OCI-LY1 (cell line): Measurements from ENCODE around the gene FITM2.

Experiments
- H2AFZ ChIP-seq: fragments of 200-600 bp; sonication (generic), shearing (Covaris generic); 2 replicates; pipeline ENCODE4 v1.6.0; 2014; ENCODE audit warnings: antibody characterized with exemption, mild to moderate bottlenecking, low read length
- H3F3A ChIP-seq: fragments of 200-600 bp; sonication (generic), shearing (Covaris generic); 2 replicates; pipeline ENCODE4 v1.6.0; 2014; ENCODE audit warnings: mild to moderate bottlenecking, antibody characterized with exemption, low read length, moderate library complexity; ENCODE audit not compliant: insufficient read depth
- H3K27ac ChIP-seq: fragments of 200-600 bp; sonication (generic); 2 replicates; pipeline ENCODE4 v1.5.1; 2014; ENCODE audit warnings: low read length, mixed run types, mild to moderate bottlenecking, low read depth; ENCODE audit not compliant: poor library complexity, severe bottlenecking
- H3K27me3 ChIP-seq: fragments of 200-600 bp; sonication (generic); 2 replicates; pipeline ENCODE4 v1.6.0; 2014; ENCODE audit warnings: antibody characterized with exemption, mild to moderate bottlenecking, low read length, moderate library complexity; ENCODE audit not compliant: insufficient read depth
- H3K36me3 ChIP-seq: fragments of 200-600 bp; sonication (generic); 2 replicates; pipeline ENCODE4 v1.6.1; 2014; ENCODE audit warnings: mild to moderate bottlenecking, antibody characterized with exemption, low read length, moderate library complexity, mixed read lengths; ENCODE audit not compliant: insufficient read depth
- H3K4me1 ChIP-seq: fragments of 200-600 bp; sonication (generic); 2 replicates; pipeline ENCODE4 v1.5.1; 2014; ENCODE audit warnings: mild to moderate bottlenecking, low read length, moderate library complexity; ENCODE audit not compliant: insufficient read depth, severe bottlenecking
- H3K4me2 ChIP-seq: fragments of 200-600 bp; sonication (generic), shearing (Covaris generic); 2 replicates; pipeline ENCODE4 v1.6.1; 2014; ENCODE audit warnings: low read length
- H3K4me3 ChIP-seq: fragments of 200-600 bp; sonication (generic); 2 replicates; pipeline ENCODE4 v1.5.1; 2014; ENCODE audit warnings: low read length, low read depth, mild to moderate bottlenecking, mixed read lengths; ENCODE audit not compliant: poor library complexity, severe bottlenecking
- H3K79me2 ChIP-seq: fragments of 200-600 bp; shearing (Covaris generic); 2 replicates; pipeline ENCODE4 v1.6.1; 2016; ENCODE audit warnings: mixed run types, low read length, mixed read lengths; ENCODE audit not compliant: insufficient read depth
- H3K9ac ChIP-seq: fragments of 200-600 bp; sonication (generic), shearing (Covaris generic); 2 replicates; pipeline ENCODE4 v1.6.1; 2014; ENCODE audit warnings: mild to moderate bottlenecking, low read length, mixed read lengths
- H3K9me2 ChIP-seq: fragments of 200-600 bp; sonication (generic), shearing (Covaris generic); 2 replicates; pipeline ENCODE4 v1.6.1; 2014; ENCODE audit warnings: low read depth, mild to moderate bottlenecking, low read length, mixed read lengths
- H3K9me3 ChIP-seq: fragments of 200-600 bp; shearing (Covaris generic); 2 replicates; pipeline ENCODE4 v1.6.1; 2014; ENCODE audit warnings: low read length, mixed read lengths
- H4K20me1 ChIP-seq: fragments of 200-600 bp; sonication (generic), shearing (Covaris generic); 2 replicates; pipeline ENCODE4 v1.6.0; 2016; ENCODE audit warnings: mild to moderate bottlenecking, low read length; ENCODE audit not compliant: insufficient read depth
- CTCF ChIP-seq: fragments of 200-600 bp; sonication (generic), shearing (Covaris generic); IDR thresholded peaks from 2 replicates; pipeline ENCODE4 v1.5.1; 2017; ENCODE audit warnings: mild to moderate bottlenecking, antibody characterized with exemption, low read length, moderate library complexity, mixed read lengths
- EZH2 ChIP-seq: fragments of 200-600 bp; sonication (generic), shearing (Covaris generic); IDR thresholded peaks from 2 replicates; pipeline ENCODE4 v1.8.0; 2017; ENCODE audit warnings: borderline replicate concordance, mixed run types, mild to moderate bottlenecking, antibody characterized with exemption, low read length, moderate library complexity, mixed read lengths

Gene FITM2

GRCh38 chr20:44296011-44296410 lies 15.0 kb downstream of the FITM2 start:
- Histone ChIP-seq H3K27me3 (no peaks in the 10 kb centered on the region), H3K36me3 (no peaks in the 10 kb centered on the region), H3K9me2 (no peaks in the 10 kb centered on the region), H3F3A (no peaks in the 10 kb centered on the region), H3K4me3 (no peak overlapping the region), H3K4me2 (no peak overlapping the region), H3K4me1 (no peaks in the 10 kb centered on the region), H3K9ac (no peak overlapping the region), H3K79me2 (no peaks in the 10 kb centered on the region), H4K20me1 (no peaks in the 10 kb centered on the region), H2AFZ (no peak overlapping the region), H3K9me3 (no peaks in the 10 kb centered on the region), H3K27ac (no peak overlapping the region)
- TF ChIP-seq EZH2 (no peak), CTCF (no peak)

- H3K4me1 ChIP-seq, result no peaks in the 10 kb centered on the region
- no peaks in the 10 kb centered on the region for H3F3A ChIP-seq
- 0 out of 2 replicates have a peak, but pooled peaks cover 3% of the 10 kb centered on the region for H3K9me3 ChIP-seq
- no peaks in the 10 kb centered on the region for H3K27me3 ChIP-seq
- TF ChIP-seq CTCF (no peak), EZH2 (no peak)
- no peak overlapping the region for H3K4me3 ChIP-seq
- H3K4me2 ChIP-seq, result no peak overlapping the region
- no peak overlapping the region for H3K9ac ChIP-seq
- H3K27ac ChIP-seq, result no peak overlapping the region
- no peaks in the 10 kb centered on the region for H4K20me1 ChIP-seq
- H3K79me2 ChIP-seq, result no peaks in the 10 kb centered on the region
- no peak overlapping the region for H2AFZ ChIP-seq
- no peaks in the 10 kb centered on the region for H3K9me2 ChIP-seq
- H3K36me3 ChIP-seq, result no peaks in the 10 kb centered on the region
Measured at GRCh38 chr20:44291754-44292153, 19.2 kb downstream of the FITM2 start.

GRCh38 chr20:44288252-44288651 lies 22.8 kb downstream of the FITM2 start:
- no peaks in the 10 kb centered on the region for H4K20me1 ChIP-seq
- no peak overlapping the region for H3K4me3 ChIP-seq
- H3K9me3 ChIP-seq, result 0 out of 2 replicates have a peak, but pooled peaks cover 3% of the 10 kb centered on the region
- H3K27me3 ChIP-seq, result no peaks in the 10 kb centered on the region
- no peaks in the 10 kb centered on the region for H3K79me2 ChIP-seq
- H3F3A ChIP-seq, result no peaks in the 10 kb centered on the region
- H3K27ac ChIP-seq, result no peak overlapping the region
- no peaks in the 10 kb centered on the region for H3K9me2 ChIP-seq
- no peak overlapping the region for H2AFZ ChIP-seq
- no peak overlapping the region for H3K9ac ChIP-seq
- TF ChIP-seq EZH2, result no peak
- no peak for TF ChIP-seq CTCF
- H3K4me2 ChIP-seq, result no peak overlapping the region
- H3K4me1 ChIP-seq, result no peaks in the 10 kb centered on the region
- no peaks in the 10 kb centered on the region for H3K36me3 ChIP-seq
